ENCODE measurements around the gene MOGAT1. TPM values are rescaled to one million over a fixed set of nuclear protein-coding genes. Genes with fewer than 3 reads are reported as not detected.

The MOGAT1 gene
- total RNA-seq, 4 donors from 2014 or later: not detected

- Histone ChIP-seq H3K27me3 (peaks cover 0 to 7% of the 10 kb centered on the region in 2 donors), H3K4me3 (peak overlapping the region in 2 of 4 donors; percentile 53 to 60), H3K27ac (no peak overlapping the region), H3K4me1 (peaks cover 0 to 16% (median 3%) of the 10 kb centered on the region in 4 donors), H3K9me3 (no peaks in the 10 kb centered on the region), H3K36me3 (no peaks in the 10 kb centered on the region)
- TF ChIP-seq, protein P1, sequence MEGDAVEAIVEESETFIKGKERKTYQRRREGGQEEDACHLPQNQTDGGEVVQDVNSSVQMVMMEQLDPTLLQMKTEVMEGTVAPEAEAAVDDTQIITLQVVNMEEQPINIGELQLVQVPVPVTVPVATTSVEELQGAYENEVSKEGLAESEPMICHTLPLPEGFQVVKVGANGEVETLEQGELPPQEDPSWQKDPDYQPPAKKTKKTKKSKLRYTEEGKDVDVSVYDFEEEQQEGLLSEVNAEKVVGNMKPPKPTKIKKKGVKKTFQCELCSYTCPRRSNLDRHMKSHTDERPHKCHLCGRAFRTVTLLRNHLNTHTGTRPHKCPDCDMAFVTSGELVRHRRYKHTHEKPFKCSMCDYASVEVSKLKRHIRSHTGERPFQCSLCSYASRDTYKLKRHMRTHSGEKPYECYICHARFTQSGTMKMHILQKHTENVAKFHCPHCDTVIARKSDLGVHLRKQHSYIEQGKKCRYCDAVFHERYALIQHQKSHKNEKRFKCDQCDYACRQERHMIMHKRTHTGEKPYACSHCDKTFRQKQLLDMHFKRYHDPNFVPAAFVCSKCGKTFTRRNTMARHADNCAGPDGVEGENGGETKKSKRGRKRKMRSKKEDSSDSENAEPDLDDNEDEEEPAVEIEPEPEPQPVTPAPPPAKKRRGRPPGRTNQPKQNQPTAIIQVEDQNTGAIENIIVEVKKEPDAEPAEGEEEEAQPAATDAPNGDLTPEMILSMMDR (IDR thresholded peaks at IDR 0.05): no peak
- no peak for TF ChIP-seq POLR2A (IDR thresholded peaks at IDR 0.05)
- no peak for DNase-seq
Measured at GRCh38 chr2:222672068-222672401, 577 bp downstream of the MOGAT1 start.

DNA sequence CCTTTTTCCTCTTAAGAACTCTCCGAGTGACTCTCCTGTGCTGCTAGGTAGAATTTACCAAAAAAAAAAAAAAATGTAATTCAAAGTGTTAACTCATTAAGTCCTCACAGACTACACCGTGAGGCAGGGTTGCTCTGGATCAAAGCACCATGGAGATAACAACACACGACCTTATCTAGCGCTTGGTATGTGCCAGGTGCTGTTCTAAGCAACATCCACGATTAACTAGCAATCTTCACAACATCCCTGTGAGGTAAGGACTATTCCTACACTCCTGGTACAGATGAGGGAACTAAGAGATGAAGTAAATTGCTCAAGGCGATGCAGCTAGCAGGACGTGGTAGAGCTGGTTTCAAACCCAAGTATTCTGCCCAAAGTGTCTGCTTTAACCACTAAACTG lies 1.8 kb downstream of the MOGAT1 start:
- Histone ChIP-seq H3K36me3 (no peaks in the 10 kb centered on the region), H3K4me3 (no peak overlapping the region), H3K9me3 (no peaks in the 10 kb centered on the region), H3K27ac (no peak overlapping the region), H3K27me3 (peaks cover 0 to 7% of the 10 kb centered on the region in 2 donors), H3K4me1 (peaks cover 0 to 16% (median 3%) of the 10 kb centered on the region in 4 donors)
- TF ChIP-seq, protein P1 (IDR thresholded peaks at IDR 0.05): no peak
- TF ChIP-seq POLR2A (IDR thresholded peaks at IDR 0.05): no peak
- no peak for DNase-seq

GRCh38 chr2:222673883-222674282 lies 2.4 kb downstream of the MOGAT1 start:
- Histone ChIP-seq H3K4me3 (no peak overlapping the region), H3K4me1 (peaks cover 0 to 16% (median 3%) of the 10 kb centered on the region in 4 donors), H3K27me3 (peaks cover 0 to 7% of the 10 kb centered on the region in 2 donors), H3K9me3 (no peaks in the 10 kb centered on the region), H3K36me3 (no peaks in the 10 kb centered on the region), H3K27ac (no peak overlapping the region)
- TF ChIP-seq, protein P1 (IDR thresholded peaks at IDR 0.05): no peak
- no peak for TF ChIP-seq POLR2A (IDR thresholded peaks at IDR 0.05)
- no peak for DNase-seq

DNA sequence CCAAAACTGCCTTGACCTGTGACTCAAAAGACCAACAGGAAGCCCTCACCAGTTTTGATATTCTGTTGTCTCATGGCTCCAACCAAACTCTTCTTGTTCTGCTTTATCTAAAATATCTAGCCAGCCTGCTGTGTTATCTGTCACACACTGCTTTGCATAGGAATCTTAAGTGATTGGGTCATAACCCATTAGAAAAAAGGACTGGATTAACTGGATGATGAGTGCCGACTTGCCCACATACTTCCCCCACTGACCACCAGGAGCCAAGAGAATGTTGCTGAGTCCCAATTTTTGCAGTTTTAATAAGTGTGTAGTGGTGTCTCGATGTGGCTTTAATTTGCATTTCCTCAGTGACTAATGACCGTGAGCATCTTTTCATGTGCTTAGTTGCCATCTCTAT lies 6.5 kb downstream of the MOGAT1 start:
- Histone ChIP-seq H3K27ac (no peak overlapping the region), H3K4me1 (no peaks in the 10 kb centered on the region), H3K27me3 (no peaks in the 10 kb centered on the region), H3K4me3 (no peak overlapping the region), H3K36me3 (no peaks in the 10 kb centered on the region), H3K9me3 (no peaks in the 10 kb centered on the region)
- no peak for DNase-seq
- no peak for TF ChIP-seq POLR2A (IDR thresholded peaks at IDR 0.05)
- TF ChIP-seq, protein P1 (IDR thresholded peaks at IDR 0.05): no peak

- Histone ChIP-seq H3K27ac (no peak overlapping the region), H3K36me3 (no peaks in the 10 kb centered on the region), H3K27me3 (no peaks in the 10 kb centered on the region), H3K4me3 (no peak overlapping the region), H3K4me1 (no peaks in the 10 kb centered on the region), H3K9me3 (no peaks in the 10 kb centered on the region)
- no peak for DNase-seq
- no peak for TF ChIP-seq POLR2A (IDR thresholded peaks at IDR 0.05)
- TF ChIP-seq, protein P1 (IDR thresholded peaks at IDR 0.05): no peak
Measured at GRCh38 chr2:222683805-222684204, 12.3 kb downstream of the MOGAT1 start.

Data from Peyer's patch (tissue), 4 donors.